Measurements from ENCODE around the gene TBC1D22A. TPM values are rescaled to one million over a fixed set of nuclear protein-coding genes. Genes with fewer than 3 reads are reported as not detected.

Gene TBC1D22A
- total RNA-seq, 1 experiment from 2014 or later, result 20.9 TPM

DNA sequence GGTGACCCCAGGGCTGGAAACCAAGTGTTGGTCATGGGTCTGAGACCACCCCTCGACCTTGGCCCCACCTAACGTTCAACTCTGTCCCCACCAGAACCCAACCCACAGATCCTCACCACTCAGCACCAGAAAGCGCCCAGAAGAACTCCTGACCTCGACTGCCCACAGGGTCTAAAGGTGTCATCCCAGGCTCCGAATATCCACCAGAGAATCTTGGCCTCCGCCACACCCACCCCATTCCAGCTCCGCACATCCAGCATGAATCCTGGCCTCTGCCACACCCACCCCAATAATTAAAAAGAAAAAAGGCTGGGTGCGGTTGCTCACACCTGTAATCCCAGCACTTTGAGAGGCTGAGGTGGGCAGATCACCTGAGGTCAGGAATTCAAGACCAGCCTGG, 25.7 kb upstream of the TBC1D22A start:
- ATAC-seq (no peak), DNase-seq (ENCODE audit: low read depth, low spot score) (no peak)
- Histone ChIP-seq H3K4me2 (ENCODE audit: low read length) (peak overlapping the region; percentile 98), H2AFZ (ENCODE audit: low read depth, low read length, poor library complexity, severe bottlenecking) (no peak overlapping the region), H3K9ac (ENCODE audit: low read length) (peak overlapping the region; percentile 82), H3K36me3 (ENCODE audit: control insufficient read depth in 1 of 2, insufficient read depth in 2 of 2, low read length in 2 of 2) (no peaks in the 10 kb centered on the region), H3K79me2 (ENCODE audit: insufficient read depth, low read length) (peaks cover 50% of the 10 kb centered on the region), H4K20me1 (ENCODE audit: insufficient read depth) (no peaks in the 10 kb centered on the region), H3K27me3 (ENCODE audit: insufficient read depth, low read length) (no peaks in the 10 kb centered on the region), H3K9me3 (ENCODE audit: control insufficient read depth in 1 of 2, insufficient read depth in 1 of 2, low read depth in 1 of 2, low read length in 2 of 2) (no peaks in the 10 kb centered on the region), H3K27ac (ENCODE audit: low read depth, low read length) (no peak overlapping the region), H3K4me3 (replicated peaks in 1 of 2; ENCODE audit: low read depth in 1 of 2, low read length in 2 of 2) (peak overlapping the region; percentile 72 to 75), H3K9me2 (ENCODE audit: insufficient read depth) (no peaks in the 10 kb centered on the region), H3K4me1 (ENCODE audit: control insufficient read depth in 1 of 2, insufficient read depth in 2 of 2, low read length in 2 of 2) (peaks cover 25 to 32% of the 10 kb centered on the region in 2 experiments)
- RAD21 ChIA-PET (ENCODE audit: low non-redundant PET in 1 of 2, low total read pairs in 2 of 2, uncharacterized antibody in 2 of 2, unreplicated experiment in 2 of 2), result interaction anchor here in 1 of 2 experiments (0.7 kb wide), 1 partner anchor 48 kb away, joined by 5 read pairs; no protein-coding TSS in a partner anchor
- CTCF ChIA-PET, result interaction anchor here (0.7 kb wide), 1 partner anchor 1640 kb away, joined by 4 read pairs; no protein-coding TSS in a partner anchor
- TF ChIP-seq SRF (IDR thresholded peaks at IDR 0.05; ENCODE audit: low read depth), result no peak
- no peak for TF ChIP-seq JUND (IDR thresholded peaks at IDR 0.05)
- TF ChIP-seq ATF3 (IDR thresholded peaks at IDR 0.05), result no peak
- no peak for TF ChIP-seq ZFX (IDR thresholded peaks at IDR 0.05)
- TF ChIP-seq POLR2AphosphoS5 (IDR thresholded peaks at IDR 0.05; ENCODE audit: low read depth, low read length), result no peak
- no peak for TF ChIP-seq YY1 (IDR thresholded peaks at IDR 0.05; ENCODE audit: extremely low read depth, insufficient replicate concordance, low read depth, low read length)
- no peak for TF ChIP-seq EZH2 (IDR thresholded peaks at IDR 0.05)
- no peak for TF ChIP-seq EZH2phosphoT487 (IDR thresholded peaks at IDR 0.05; ENCODE audit: borderline replicate concordance)
- TF ChIP-seq SP1 (IDR thresholded peaks at IDR 0.05; ENCODE audit: low read depth), result no peak
- TF ChIP-seq TCF7L2 (IDR thresholded peaks at IDR 0.05; ENCODE audit: borderline replicate concordance, extremely low read depth, insufficient read depth, insufficient read length), result no peak
- no peak for TF ChIP-seq CEBPB (IDR thresholded peaks at IDR 0.05; ENCODE audit: low read depth)
- TF ChIP-seq CBX3 (IDR thresholded peaks at IDR 0.05; ENCODE audit: low read depth), result no peak
- no peak for TF ChIP-seq CTCF (IDR thresholded peaks at IDR 0.05 in 2 of 3, conservative IDR thresholded peaks at IDR 0.05 in 1 of 3; ENCODE audit: borderline replicate concordance in 1 of 3, insufficient read depth in 1 of 3, low read depth in 2 of 3, low read length in 2 of 3)
- TF ChIP-seq EGR1 (IDR thresholded peaks at IDR 0.05; ENCODE audit: low read depth), result no peak
- TF ChIP-seq ELF1 (IDR thresholded peaks at IDR 0.05; ENCODE audit: borderline replicate concordance, low read depth), result no peak
- TF ChIP-seq POLR2A (IDR thresholded peaks at IDR 0.05; ENCODE audit: borderline replicate concordance, extremely low read depth, insufficient read depth, insufficient read length), result no peak
- no peak for TF ChIP-seq RAD21 (IDR thresholded peaks at IDR 0.05; ENCODE audit: low read depth)
- TF ChIP-seq SIN3A (IDR thresholded peaks at IDR 0.05; ENCODE audit: low read depth), result no peak
- no peak for TF ChIP-seq FOSL1 (IDR thresholded peaks at IDR 0.05; ENCODE audit: low read depth)
- intact Hi-C loops (cut with micrococcal nuclease), result loop anchor here (5.0 kb wide), 1 partner anchor 174 kb away; no protein-coding TSS in a partner anchor
- no TSS peak for BruUV-seq (replicated peaks)
- POLR2A ChIA-PET, result no interaction called here
